Panc1 (cell line): ENCODE data around the gene ABCC11. TPM values are rescaled to one million over a fixed set of nuclear protein-coding genes. Genes with fewer than 3 reads are reported as not detected.
A peak's percentile ranks its signal among the peaks of the same experiment; 100 is the strongest.

Source experiments
- ATAC-seq: fragments of 200-7000 bp; cut with Tn5 transposase; 2 replicates; pipeline ENCODE4 v1.9.1; 2020; ENCODE audit warnings: mild to moderate bottlenecking, moderate library complexity
- BruUV-seq: library from RNA; stranded (reverse); fragments of 400-500 nt; replicated peaks from 2 replicates; lab custom pipeline; 2021; lab: Mats Ljungman, UMichigan
- CTCF ChIA-PET: fragments of 300-600 bp; sonication (Branson Sonifier 250); formaldehyde crosslinking; loops from one replicate; lab custom pipeline; 2022; ENCODE audit warnings: antibody characterized with exemption; lab: Charles Lee
- POLR2A ChIA-PET: fragments of 300-600 bp; sonication (Branson Sonifier 250); formaldehyde crosslinking; loops from one replicate; lab custom pipeline; 2022; ENCODE audit warnings: antibody characterized with exemption; lab: Charles Lee
- DNase-seq: peaks from one replicate; pipeline ENCODE4 v3.0.0-alpha.2; 2010; ENCODE audit warnings: low read depth, low spot score
- H3K27ac ChIP-seq: 2 replicates; pipeline ENCODE4 v1.5.1; 2011; ENCODE audit warnings: mild to moderate bottlenecking, low read length, inconsistent platforms
- H3K27me3 ChIP-seq: fragments of 200-500 bp; sonication (Bioruptor generic); 2 replicates; pipeline ENCODE4 v1.6.0; 2014; ENCODE audit warnings: low read length, inconsistent platforms; ENCODE audit not compliant: control insufficient read depth, insufficient read depth
- H3K36me3 ChIP-seq: fragments of 200-500 bp; sonication (Bioruptor generic); 2 replicates; pipeline ENCODE4 v1.5.1; 2014; ENCODE audit warnings: inconsistent platforms, mild to moderate bottlenecking, low read length, moderate library complexity; ENCODE audit not compliant: control insufficient read depth, insufficient read depth
- H3K4me1 ChIP-seq: 2 replicates; pipeline ENCODE4 v1.5.1; 2011; ENCODE audit warnings: inconsistent platforms, mild to moderate bottlenecking, low read length, moderate library complexity; ENCODE audit not compliant: control insufficient read depth, insufficient read depth
- H3K4me3 ChIP-seq, 2 experiments: 2 replicates each; pipeline ENCODE4 v1.5.1; 2011 to 2012; ENCODE audit warnings: low read depth in 2 of 2, low read length in 2 of 2, mild to moderate bottlenecking in 2 of 2, inconsistent platforms in 1 of 2, moderate library complexity in 1 of 2
- H3K9me3 ChIP-seq: fragments of 200-500 bp; sonication (Bioruptor generic); 2 replicates; pipeline ENCODE4 v1.5.1; 2014; ENCODE audit warnings: low read depth, mild to moderate bottlenecking, inconsistent platforms, low read length, moderate library complexity; ENCODE audit not compliant: control insufficient read depth, insufficient read depth
- CTCF ChIP-seq: fragments of 450-650 bp; IDR thresholded peaks from 2 replicates; pipeline ENCODE4 v1.5.1; 2017; ENCODE audit warnings: mild to moderate bottlenecking
- POLR2AphosphoS5 ChIP-seq: IDR thresholded peaks from 2 replicates; pipeline ENCODE4 v1.6.1; 2012; ENCODE audit warnings: mild to moderate bottlenecking, low read depth, low read length, moderate library complexity
- REST ChIP-seq, 2 experiments: IDR thresholded peaks; 2 replicates each; pipeline ENCODE4 v1.6.1; 2011 to 2012; ENCODE audit warnings: low read depth in 2 of 2, control low read depth in 1 of 2, low read length in 1 of 2, mild to moderate bottlenecking in 1 of 2, moderate library complexity in 1 of 2; ENCODE audit not compliant: insufficient read depth in 1 of 2
- SIN3A ChIP-seq: IDR thresholded peaks from 2 replicates; pipeline ENCODE4 v1.6.1; 2012; ENCODE audit warnings: low read depth, mild to moderate bottlenecking, low read length, moderate library complexity, borderline replicate concordance; ENCODE audit not compliant: insufficient read depth
- TCF7L2 ChIP-seq: IDR thresholded peaks from 2 replicates; pipeline ENCODE4 v1.6.1; 2011; ENCODE audit warnings: mild to moderate bottlenecking, low read depth, low read length, inconsistent platforms
- in situ Hi-C: cut with HindIII; loops from 2 replicates; pipeline ENCODE4 v1.10.0; 2016; ENCODE audit warnings: low sequenced_read_pairs, low pct_unique_long_range_greater_than_20kb
- intact Hi-C: fragments of 100-400 bp; cut with micrococcal nuclease; formaldehyde crosslinking; loops from one replicate; pipeline ENCODE4 v1.10.0; 2022; ENCODE audit not compliant: unreplicated experiment
- total RNA-seq: library from RNA; stranded (reverse); gene quantifications from one replicate; pipeline ENCODE4 v1.2.1, GENCODE V29; 2021; ENCODE audit not compliant: unreplicated experiment

ABCC11 gene
- total RNA-seq, 1 experiment from 2014 or later: not detected

- no peak overlapping the region for H3K4me3 ChIP-seq
- ChIA-PET POLR2A (no interaction called here), CTCF (no interaction called here)
- peak overlapping the region; percentile 8; the same call in 1 of the 2 replicates for H3K27ac ChIP-seq
- TF ChIP-seq POLR2AphosphoS5: no peak
- ATAC-seq: no peak
- no peaks in the 10 kb centered on the region for H3K27me3 ChIP-seq
- BruUV-seq: no TSS peak
- no peak for DNase-seq
- intact Hi-C loops: no loop called here
- H3K9me3 ChIP-seq: no peaks in the 10 kb centered on the region
- in situ Hi-C loops: no loop called here
- H3K4me1 ChIP-seq: peaks cover 4% of the 10 kb centered on the region
- no peaks in the 10 kb centered on the region for H3K36me3 ChIP-seq
Measured at GRCh38 chr16:48131201-48131935, 116.0 kb downstream of the ABCC11 start.

- POLR2A ChIA-PET: no interaction called here
Measured at GRCh38 chr16:48129926-48130325, 117.4 kb downstream of the ABCC11 start.

GRCh38 chr16:48128769-48129168 lies 118.6 kb downstream of the ABCC11 start:
- no TSS peak for BruUV-seq
- intact Hi-C loops (no loop called here), in situ Hi-C loops (no loop called here)
- Histone ChIP-seq H3K27ac (peak overlapping the region; percentile 71), H3K27me3 (no peaks in the 10 kb centered on the region), H3K4me3 (no peak overlapping the region), H3K4me1 (peaks cover 18% of the 10 kb centered on the region), H3K36me3 (no peaks in the 10 kb centered on the region), H3K9me3 (no peaks in the 10 kb centered on the region)
- TF ChIP-seq SIN3A (no peak), CTCF (no peak), REST (IDR thresholded peaks at IDR 0.05; ENCODE audit: insufficient read depth in 1 of 2, low read depth in 2 of 2, low read length in 1 of 2) (no peak), TCF7L2 (no peak), POLR2AphosphoS5 (no peak)
- ChIA-PET CTCF (no interaction called here), POLR2A (interaction anchor here (0.6 kb wide), 1 partner anchor 68 kb away, joined by 12 read pairs; no protein-coding TSS in a partner anchor)
- no peak for DNase-seq
- no peak for ATAC-seq

More at GRCh38 chr16:48129926-48130325, 117.4 kb downstream of the ABCC11 start:
- DNase-seq (no peak), ATAC-seq (no peak)
- intact Hi-C loops (no loop called here), in situ Hi-C loops (no loop called here)
- BruUV-seq: no TSS peak
- H3K27ac ChIP-seq: peak overlapping the region; percentile 71; the same call in 1 of the 2 replicates
- TF ChIP-seq REST (IDR thresholded peaks at IDR 0.05; ENCODE audit: insufficient read depth in 1 of 2, low read depth in 2 of 2, low read length in 1 of 2) (no peak), TCF7L2 (no peak)
- H3K4me3 ChIP-seq: no peak overlapping the region
- H3K9me3 ChIP-seq: no peaks in the 10 kb centered on the region
- H3K27me3 ChIP-seq: no peaks in the 10 kb centered on the region
- no peaks in the 10 kb centered on the region for H3K36me3 ChIP-seq
- H3K4me1 ChIP-seq: peaks cover 11% of the 10 kb centered on the region
- CTCF ChIA-PET: no interaction called here
